ENCODE results near the gene CHST11.

GRCh38 chr12:104407922-104408321, 48.8 kb upstream of the CHST11 start:
- TF ChIP-seq EZH2 (IDR thresholded peaks at IDR 0.05; ENCODE audit: borderline replicate concordance, low read depth, low read length, severe bottlenecking) (no peak), CTCF (IDR thresholded peaks at IDR 0.05; ENCODE audit: borderline replicate concordance, extremely low read depth, low read length, poor library complexity, severe bottlenecking) (no peak)

Data from DND-41 (cell line).